Liver (tissue), 9 donors: ENCODE results near the gene SEC24D. TPM values are rescaled to one million over a fixed set of nuclear protein-coding genes. Genes with fewer than 3 reads are reported as not detected.

Source experiments
- DNase-seq: peaks from one replicate; pipeline ENCODE4 v3.0.0-alpha.2; 2017; ENCODE audit warnings: low spot score
- H3K27ac ChIP-seq, 2 donors: one replicate each; pipeline ENCODE4 v1.7.0; 2013; ENCODE audit warnings: inconsistent platforms in 2 of 2, low read length in 2 of 2, control low read depth in 1 of 2, low read depth in 1 of 2, mild to moderate bottlenecking in 1 of 2
- H3K27me3 ChIP-seq, 4 donors: one replicate each; pipeline versions ENCODE4 v1.6.1 to v1.7.0; 2013; ENCODE audit warnings: low read length in 3 of 4, inconsistent platforms in 1 of 4, mild to moderate bottlenecking in 1 of 4, moderate library complexity in 1 of 4; ENCODE audit not compliant: control insufficient read depth in 4 of 4, insufficient read depth in 4 of 4
- H3K36me3 ChIP-seq, 4 donors: one replicate each; pipeline versions ENCODE4 v1.6.1 to v1.7.0; 2013; ENCODE audit warnings: low read length in 3 of 4, mild to moderate bottlenecking in 3 of 4, low read depth in 1 of 4, moderate library complexity in 1 of 4; ENCODE audit not compliant: control insufficient read depth in 4 of 4, insufficient read depth in 3 of 4
- H3K4me1 ChIP-seq, 4 donors: one replicate each; pipeline versions ENCODE4 v1.6.1 to v1.7.0; 2013; ENCODE audit warnings: low read length in 3 of 4, mild to moderate bottlenecking in 3 of 4, moderate library complexity in 1 of 4; ENCODE audit not compliant: control insufficient read depth in 4 of 4, insufficient read depth in 4 of 4
- H3K4me3 ChIP-seq, 3 donors: one replicate each; pipeline versions ENCODE4 v1.6.1 to v1.7.0; 2013; ENCODE audit warnings: low read length in 3 of 3, control low read depth in 1 of 3, low read depth in 1 of 3, mild to moderate bottlenecking in 1 of 3
- H3K9ac ChIP-seq, 2 donors: one replicate each; pipeline ENCODE4 v1.7.0; 2013; ENCODE audit warnings: low read length in 2 of 2, mild to moderate bottlenecking in 2 of 2, moderate library complexity in 2 of 2, control low read depth in 1 of 2, low read depth in 1 of 2
- H3K9me3 ChIP-seq, 4 donors: one replicate each; pipeline versions ENCODE4 v1.6.1 to v1.7.0; 2013; ENCODE audit warnings: low read length in 3 of 4; ENCODE audit not compliant: control insufficient read depth in 4 of 4
- CTCF ChIP-seq: fragments of 150-350 bp; IDR thresholded peaks from 2 replicates; pipeline ENCODE4 v1.5.1; 2017; ENCODE audit warnings: improper control_type of control experiment, low read depth, low read length; ENCODE audit not compliant: missing input control
- EGR1 ChIP-seq, 2 donors: IDR thresholded peaks; 2 replicates each; pipeline ENCODE4 v1.6.1; 2016 to 2018; ENCODE audit warnings: antibody characterized with exemption in 2 of 2, low read depth in 2 of 2
- FOXA1 ChIP-seq: IDR thresholded peaks from 2 replicates; pipeline ENCODE4 v1.6.1; 2016; ENCODE audit warnings: antibody characterized with exemption
- FOXA2 ChIP-seq: IDR thresholded peaks from 2 replicates; pipeline ENCODE4 v1.6.1; 2016; ENCODE audit warnings: antibody characterized with exemption
- GABPA ChIP-seq, 2 donors: IDR thresholded peaks in 1 of 2; conservative IDR thresholded peaks in 1 of 2; 2 replicates each; pipeline ENCODE4 v1.6.1; 2016; ENCODE audit warnings: antibody characterized with exemption in 2 of 2, mild to moderate bottlenecking in 1 of 2, moderate library complexity in 1 of 2
- HNF4A ChIP-seq, 2 donors: conservative IDR thresholded peaks; 2 replicates each; pipeline ENCODE4 v1.6.1; 2016; ENCODE audit warnings: antibody characterized with exemption in 2 of 2, mild to moderate bottlenecking in 2 of 2
- HNF4G ChIP-seq: IDR thresholded peaks from 2 replicates; pipeline ENCODE4 v1.6.1; 2016; ENCODE audit warnings: antibody characterized with exemption
- JUND ChIP-seq, 2 donors: IDR thresholded peaks; 2 replicates each; pipeline ENCODE4 v1.6.1; 2016; ENCODE audit warnings: antibody characterized with exemption in 2 of 2
- MAX ChIP-seq: IDR thresholded peaks from 2 replicates; pipeline ENCODE4 v1.6.1; 2016; ENCODE audit warnings: antibody characterized with exemption
- NR2F2 ChIP-seq: IDR thresholded peaks from 2 replicates; pipeline ENCODE4 v1.6.1; 2016; ENCODE audit warnings: antibody characterized with exemption
- RAD21 ChIP-seq, 2 donors: IDR thresholded peaks; 2 replicates each; pipeline ENCODE4 v1.6.1; 2016; ENCODE audit warnings: antibody characterized with exemption in 2 of 2, mild to moderate bottlenecking in 2 of 2
- REST ChIP-seq: IDR thresholded peaks from 2 replicates; pipeline ENCODE4 v1.6.1; 2016; ENCODE audit warnings: antibody characterized with exemption, mild to moderate bottlenecking
- RXRA ChIP-seq, 2 donors: IDR thresholded peaks; 2 replicates each; pipeline ENCODE4 v1.6.1; 2017 to 2018; ENCODE audit warnings: antibody characterized with exemption in 2 of 2, mild to moderate bottlenecking in 1 of 2
- SP1 ChIP-seq: IDR thresholded peaks from 2 replicates; pipeline ENCODE4 v1.6.1; 2018; ENCODE audit warnings: antibody characterized with exemption, mild to moderate bottlenecking
- TAF1 ChIP-seq: conservative IDR thresholded peaks from 2 replicates; pipeline ENCODE4 v1.6.1; 2016; ENCODE audit warnings: antibody characterized with exemption, mild to moderate bottlenecking
- YY1 ChIP-seq: IDR thresholded peaks from 2 replicates; pipeline ENCODE4 v1.6.1; 2016; ENCODE audit warnings: antibody characterized with exemption, mild to moderate bottlenecking
- ZBTB33 ChIP-seq: IDR thresholded peaks from 2 replicates; pipeline ENCODE4 v1.6.1; 2016; ENCODE audit warnings: antibody characterized with exemption
- WGBS: extraction: QIAGEN DNeasy Blood & Tissue Kit; methylation state at CpG from one replicate; pipeline ENCODE4 v1.1.7; 2013; 5-methylcytosine and 5-hydroxymethylcytosine counted together
- polyA plus RNA-seq, 2 donors: library from polyadenylated mRNA; stranded (reverse) in 1 of 2; unstranded in 1 of 2; fragments of 200-250 nt in 1 of 2; fragments of >200 nt in 1 of 2; fragmentation: Nextera tagmentation in 1 of 2; extraction: Ambion mirVana in 1 of 2; gene quantifications; one replicate each; pipeline versions ENCODE4 v1.2.1 to v1.2.3, GENCODE V29; 2013 to 2015
- total RNA-seq, 2 donors: library from RNA; depleted of rRNA; stranded (reverse); fragments of >200 nt; gene quantifications; one replicate each; pipeline ENCODE4 v1.2.3, GENCODE V29; 2014
- donor health status: healthy.
- donor health status: healthy.
- donor health status: healthy.
- donor health status: healthy.
- donor health status: healthy.

The SEC24D gene
- total and polyA plus RNA-seq, 4 donors, result 16.0 to 80.8 (median 33.7) TPM

- no peak overlapping the region for H3K9ac ChIP-seq
- peaks cover 0 to 3% (median 0%) of the 10 kb centered on the region in 4 donors for H3K4me1 ChIP-seq
- no peaks in the 10 kb centered on the region for H3K9me3 ChIP-seq
- H3K4me3 ChIP-seq, result no peak overlapping the region
- no peak for DNase-seq
- WGBS, result 92% methylated on average over 3 of the region's 3 CpGs
- no peaks in the 10 kb centered on the region for H3K27me3 ChIP-seq
- no peak overlapping the region for H3K27ac ChIP-seq
- TF ChIP-seq EGR1 (IDR thresholded peaks at IDR 0.05; ENCODE audit: low read depth in 2 of 2) (no peak), RAD21 (IDR thresholded peaks at IDR 0.05) (no peak), HNF4G (no peak), NR2F2 (no peak), JUND (IDR thresholded peaks at IDR 0.05) (no peak), FOXA2 (no peak), CTCF (no peak), HNF4A (conservative IDR thresholded peaks at IDR 0.05) (no peak), TAF1 (no peak), GABPA (IDR thresholded peaks at IDR 0.05 in 1 of 2, conservative IDR thresholded peaks at IDR 0.05 in 1 of 2) (no peak), SP1 (no peak), MAX (no peak), ZBTB33 (no peak), REST (no peak), FOXA1 (no peak), RXRA (IDR thresholded peaks at IDR 0.05) (no peak), YY1 (no peak)
- H3K36me3 ChIP-seq, result peaks cover 4 to 65% (median 47%) of the 10 kb centered on the region in 4 donors
Observed at GRCh38 chr4:118732591-118733330, 103.2 kb downstream of the SEC24D start.
